HG03064 (cell line): Measurements from ENCODE around the gene SPATA12.

ENCODE experiments used
- ATAC-seq: cut with Tn5 transposase; IDR thresholded peaks from one replicate; pipeline ENCODE4 v1.9.1; 2021; ENCODE audit warnings: low read depth; ENCODE audit not compliant: unreplicated experiment

The SPATA12 gene, protein sequence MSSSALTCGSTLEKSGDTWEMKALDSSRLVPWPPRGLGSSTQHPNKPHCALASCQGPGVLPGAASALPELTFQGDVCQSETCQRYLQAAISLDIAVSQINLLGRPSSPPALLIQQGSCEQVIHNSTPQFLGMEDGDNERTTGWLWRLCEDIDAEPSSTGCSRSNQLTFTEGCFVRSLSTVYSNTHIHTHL

DNA sequence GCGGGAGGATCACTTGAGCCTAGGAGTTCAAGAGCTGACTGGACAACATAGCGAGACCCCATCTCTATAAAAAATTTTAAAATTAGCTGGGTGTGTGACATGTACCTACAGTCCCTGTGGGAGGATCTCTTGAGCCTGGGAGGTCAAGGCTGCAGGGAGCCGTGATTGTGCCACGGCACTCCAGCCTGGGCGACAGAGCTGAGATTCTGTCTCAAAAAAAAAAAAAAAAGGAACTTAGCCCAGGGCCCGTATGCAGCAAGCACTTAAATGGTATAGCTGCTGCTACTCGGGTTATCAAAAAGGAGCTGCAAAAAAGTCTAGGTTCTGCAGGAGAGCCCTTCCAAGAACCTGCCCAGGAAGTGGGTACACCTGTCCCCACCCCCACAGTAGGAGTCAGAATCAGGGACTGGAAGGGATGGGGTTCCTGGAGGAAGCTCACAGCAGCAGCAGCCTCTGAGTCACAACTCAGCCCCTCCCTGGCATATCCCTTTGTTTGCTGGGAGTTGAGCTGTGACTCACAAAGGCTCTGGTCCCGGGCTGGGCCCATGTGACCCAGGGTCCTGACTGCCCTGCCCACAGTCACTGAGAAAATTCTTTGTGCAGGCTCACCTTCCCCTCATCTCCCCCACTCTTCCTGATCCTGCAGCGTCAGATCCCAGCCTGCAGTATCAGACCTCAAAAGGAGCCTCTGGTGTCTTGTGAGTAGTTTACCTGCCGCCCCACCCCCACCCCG is at the start of gene SPATA12:
TSS of gene SPATA12 (plus strand) at position 576 of the 733 bp plus-strand sequence. CDS start 13,031 bp downstream, outside the sequence.
- no peak for ATAC-seq

DNA sequence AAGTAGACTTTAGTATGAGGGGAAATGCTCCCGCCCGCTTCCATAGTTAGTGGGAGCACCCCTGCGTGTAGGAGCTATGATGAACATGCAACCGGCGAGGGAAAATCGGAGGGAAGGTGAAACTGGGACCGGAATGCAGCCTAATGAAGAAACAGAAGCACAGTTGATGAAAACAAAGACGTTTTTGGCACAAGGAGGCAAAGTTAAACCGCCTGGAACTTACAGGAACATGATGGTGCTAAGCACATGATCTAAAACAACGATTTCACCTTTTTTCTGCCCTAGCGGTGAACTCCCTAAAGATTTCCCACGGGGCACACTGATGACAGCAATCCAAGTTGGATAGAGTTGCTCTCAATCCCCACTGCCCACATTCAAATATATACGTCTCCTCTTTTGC is 49.4 kb upstream of the SPATA12 start:
- ATAC-seq: no peak

DNA sequence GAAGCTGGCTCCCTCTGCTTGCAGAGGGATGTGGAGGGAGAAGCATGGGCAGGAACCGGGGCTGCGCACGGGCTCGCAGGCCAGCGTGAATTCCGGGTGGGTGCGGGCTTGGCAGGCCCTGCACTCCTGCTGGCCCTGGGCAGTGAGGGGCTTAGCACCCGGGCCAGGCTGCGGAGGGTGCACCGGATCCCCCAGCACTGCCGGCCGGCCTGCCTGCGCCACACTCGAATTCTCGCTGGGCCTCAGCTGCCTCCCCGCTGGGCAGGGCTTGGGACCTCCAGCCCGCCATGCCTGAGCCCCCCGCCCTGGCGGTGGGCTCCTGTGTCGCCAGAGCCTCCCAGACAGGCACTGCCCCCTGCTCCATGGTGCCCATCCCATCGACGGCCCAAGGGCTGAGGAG is 47.6 kb upstream of the SPATA12 start:
- no peak for ATAC-seq

DNA sequence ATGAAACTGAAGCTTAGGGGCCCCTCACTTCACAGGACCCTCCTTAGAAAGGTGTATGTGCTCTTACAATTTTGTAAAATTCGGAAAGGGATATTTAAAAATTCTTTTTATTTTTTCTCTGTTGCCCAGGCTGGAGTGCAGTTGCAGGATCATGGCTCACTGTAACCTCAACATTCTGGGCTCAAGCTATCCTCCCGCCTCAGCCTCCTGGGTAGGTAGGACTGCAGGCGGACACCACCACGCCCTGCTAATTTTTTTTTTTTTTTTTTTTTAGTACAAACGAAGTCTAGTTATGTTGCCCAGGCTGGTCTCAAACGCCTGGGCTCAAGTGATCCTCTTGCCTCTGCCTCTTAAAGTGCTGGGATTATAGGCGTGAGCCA is 45.1 kb upstream of the SPATA12 start:
- no peak for ATAC-seq

DNA sequence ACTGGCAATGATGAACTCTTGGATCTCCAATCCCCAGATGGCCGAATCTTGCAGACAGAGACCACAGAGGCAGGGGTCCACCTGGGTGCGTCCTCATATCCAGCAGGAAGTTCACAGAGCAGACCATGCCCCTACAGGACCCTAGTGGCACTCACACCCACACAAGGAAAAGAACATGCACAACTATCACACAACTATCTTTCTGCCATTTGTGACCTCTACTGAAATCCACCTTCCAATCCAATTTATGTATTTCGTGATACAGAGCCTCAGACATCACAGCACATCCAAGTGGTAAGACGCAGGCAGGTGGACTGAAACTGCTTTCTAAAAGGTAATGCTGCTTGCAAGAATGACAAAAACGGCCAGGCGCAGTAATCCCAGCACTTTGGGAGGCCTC is 44.6 kb upstream of the SPATA12 start:
- no peak for ATAC-seq

DNA sequence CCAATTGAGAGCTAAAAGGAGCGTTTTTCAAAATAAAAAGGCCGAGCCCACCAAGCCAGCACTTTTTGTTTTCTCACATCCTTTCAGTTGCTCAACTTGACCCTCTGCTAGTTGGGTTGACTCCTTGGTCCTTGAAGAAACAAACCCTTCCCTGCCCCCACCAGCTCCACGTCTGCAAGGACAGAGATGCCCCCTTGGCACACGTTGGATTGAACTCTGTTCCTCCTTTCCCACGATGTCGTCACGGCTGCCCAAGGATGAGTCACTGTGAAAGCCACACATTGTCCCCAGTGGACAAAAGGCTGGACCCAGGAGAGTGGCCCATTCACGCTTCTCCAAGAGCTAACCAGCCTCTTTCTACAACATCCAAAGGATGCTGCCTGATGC is 43.0 kb upstream of the SPATA12 start:
- ATAC-seq: no peak

DNA sequence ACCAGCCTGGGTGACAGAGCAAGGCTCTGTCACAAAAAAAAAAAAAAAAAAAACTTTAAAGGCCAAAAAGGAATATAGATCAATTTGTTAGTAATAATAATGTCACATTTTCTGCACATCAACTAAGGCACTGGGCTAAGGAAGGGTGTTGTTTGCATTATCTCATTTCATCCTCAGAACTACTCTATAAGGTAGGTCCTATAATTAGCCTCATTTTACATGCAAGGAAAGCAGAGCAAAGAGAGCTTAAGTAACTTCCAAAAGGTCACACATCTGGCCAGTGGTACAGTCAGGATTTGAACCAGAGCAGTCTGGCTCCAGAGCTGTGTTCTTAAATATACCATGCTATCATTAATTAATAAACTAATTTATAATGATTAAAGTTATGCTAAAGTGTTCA is 42.2 kb upstream of the SPATA12 start:
- no peak for ATAC-seq

DNA sequence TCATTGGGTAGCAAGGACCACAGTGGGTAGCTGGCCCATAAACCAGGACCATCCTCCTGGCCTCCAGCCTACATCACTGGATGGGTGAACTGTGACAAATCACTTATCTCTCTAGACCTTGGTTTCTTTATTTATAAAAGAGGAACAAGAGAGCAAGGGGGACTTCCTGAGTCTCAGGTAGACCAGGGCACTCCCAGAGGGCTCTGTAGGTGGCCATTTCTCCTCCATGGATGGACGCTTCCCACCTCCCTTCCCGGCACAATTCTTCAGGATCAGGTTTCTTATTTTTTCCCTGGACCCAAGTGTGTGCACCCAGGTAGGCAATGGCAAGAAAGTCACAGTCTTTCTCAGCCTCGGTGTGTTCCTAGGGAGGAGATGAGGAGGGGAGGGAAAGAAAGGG is 41.4 kb upstream of the SPATA12 start:
- no peak for ATAC-seq

DNA sequence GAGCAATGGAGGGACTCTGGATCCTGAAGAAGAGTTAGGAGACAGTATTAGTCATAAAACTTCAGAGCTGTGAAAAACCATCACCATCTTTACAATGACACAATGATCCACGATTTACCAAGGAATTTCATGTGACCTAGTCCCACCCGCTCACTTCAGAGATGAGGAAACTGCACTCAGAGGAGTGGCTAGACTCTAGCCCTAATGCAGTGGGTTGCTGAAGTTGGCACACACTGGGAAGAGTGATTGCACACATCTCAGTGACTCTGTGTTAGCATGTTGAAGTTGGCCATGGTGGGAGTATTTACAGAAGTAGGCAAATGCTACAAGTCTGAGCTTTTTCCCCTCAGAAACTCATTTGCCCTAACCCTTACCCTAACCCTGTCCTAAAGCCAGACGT is 35.2 kb upstream of the SPATA12 start:
- no peak for ATAC-seq

DNA sequence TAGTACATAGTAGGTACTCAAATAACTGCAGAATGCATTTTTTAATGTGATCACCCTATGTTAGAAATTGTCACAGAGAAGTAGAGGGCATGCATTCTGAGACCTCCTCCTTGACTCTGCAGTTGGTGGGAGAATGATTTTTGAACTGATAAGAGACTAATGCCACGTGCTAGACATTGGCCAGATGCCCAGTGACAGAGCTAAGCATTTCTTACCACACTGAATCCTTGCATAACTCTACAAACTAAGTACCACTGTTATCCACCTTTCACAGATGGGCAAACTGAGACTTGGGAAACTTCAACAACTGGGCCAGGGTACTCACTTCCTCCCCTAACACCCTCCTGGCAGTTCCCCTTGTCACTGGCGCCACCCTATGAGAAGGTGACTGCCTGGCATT is 33.5 kb upstream of the SPATA12 start:
- no peak for ATAC-seq

DNA sequence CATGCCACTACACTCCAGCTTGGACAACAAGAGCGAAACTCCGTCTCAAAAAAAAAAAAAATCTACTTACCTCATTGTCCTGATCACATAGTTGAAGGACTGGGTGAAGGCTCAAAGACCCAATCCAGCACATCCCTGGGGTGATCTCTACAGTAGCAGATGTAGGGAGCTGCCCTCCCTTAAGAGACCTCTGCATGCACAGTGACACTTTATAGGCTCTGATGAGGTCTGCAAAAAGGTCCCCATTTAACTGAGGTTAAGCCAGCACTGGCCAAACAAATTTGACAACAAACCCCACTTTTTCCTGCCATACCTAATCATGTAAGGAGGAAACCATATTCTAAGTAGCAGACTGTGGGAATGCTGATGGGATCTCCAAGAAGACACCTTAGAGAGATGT is 31.1 kb upstream of the SPATA12 start:
- no peak for ATAC-seq

DNA sequence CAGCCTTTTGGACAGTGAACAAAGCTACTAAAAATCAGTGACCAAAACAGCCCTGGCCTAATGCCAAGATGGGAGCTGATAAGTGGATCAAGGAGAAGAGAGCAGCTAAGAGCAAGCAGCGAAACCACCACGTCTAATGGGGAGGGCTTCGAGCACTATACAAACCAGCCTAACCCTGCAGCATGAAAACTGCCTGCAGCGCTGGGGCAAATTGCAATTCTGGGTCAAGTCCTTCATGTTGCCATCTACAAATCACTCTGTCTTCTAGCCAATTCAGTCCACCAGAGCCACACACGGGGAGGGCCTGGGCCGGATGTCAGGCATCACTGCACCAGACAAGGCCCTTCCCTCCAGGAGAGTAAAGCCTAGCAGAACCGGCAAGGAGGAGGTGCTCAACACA is 30.5 kb upstream of the SPATA12 start:
- no peak for ATAC-seq

DNA sequence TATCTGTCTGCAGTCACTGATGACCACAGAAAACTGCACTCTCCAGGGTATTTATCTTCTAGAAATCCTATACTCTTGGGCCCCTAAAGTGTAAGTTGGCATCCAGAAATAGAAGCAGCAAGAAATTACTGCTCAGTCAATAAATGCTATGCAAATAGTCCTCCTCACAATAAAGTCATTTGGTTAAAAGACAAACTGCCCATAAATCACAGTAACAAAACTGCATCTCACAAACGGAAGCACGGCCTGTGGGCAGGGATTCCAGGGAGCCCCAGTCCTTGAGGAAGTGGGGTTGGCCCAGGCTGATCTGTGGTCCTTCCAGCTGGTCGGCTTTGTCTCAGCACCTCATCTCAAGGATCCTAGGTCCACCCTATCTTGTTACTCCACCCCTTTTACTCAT is 29.7 kb upstream of the SPATA12 start:
- ATAC-seq: no peak

DNA sequence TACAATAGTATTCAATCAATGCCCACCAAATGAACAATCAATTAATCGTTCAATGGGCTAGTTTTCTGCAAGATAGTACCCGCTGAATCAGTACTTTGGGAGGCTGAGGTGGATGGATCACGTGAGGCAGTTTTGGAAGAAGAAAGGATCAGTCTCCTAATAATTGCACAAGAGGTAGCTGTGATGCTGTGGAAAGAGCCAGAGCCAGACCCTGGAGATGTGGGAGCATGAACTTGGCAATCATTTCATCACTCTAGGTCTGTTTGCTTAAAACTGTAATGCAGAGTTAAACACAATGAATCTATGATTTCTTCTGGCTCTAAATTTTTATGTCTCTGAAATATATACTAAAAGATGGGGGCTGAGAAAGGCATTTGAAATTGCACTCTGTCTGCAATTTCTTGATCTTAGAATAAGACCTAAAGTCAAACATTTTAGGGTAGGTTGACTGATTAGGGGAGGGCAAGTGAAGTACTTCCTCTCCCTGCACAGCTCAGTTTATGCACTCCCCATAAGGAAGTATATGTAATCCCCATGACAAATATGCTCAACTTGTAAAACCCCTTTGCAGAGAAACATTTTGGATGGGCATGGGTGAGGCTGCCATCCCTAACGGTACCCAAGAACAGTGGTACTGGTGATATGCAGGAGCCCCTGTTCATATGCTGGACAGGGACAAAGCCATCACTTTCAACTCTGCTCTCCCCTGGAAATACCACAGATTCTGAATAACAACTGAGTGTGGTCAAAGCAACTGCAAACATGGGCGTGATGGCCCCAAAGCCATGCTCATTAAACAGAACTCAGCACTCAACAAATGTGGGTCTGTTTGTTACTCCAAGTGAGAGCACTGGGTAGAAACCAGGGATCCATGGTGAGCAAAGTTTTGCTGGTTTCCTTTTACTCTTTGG is 28.6 kb upstream of the SPATA12 start:
- no peak for ATAC-seq

DNA sequence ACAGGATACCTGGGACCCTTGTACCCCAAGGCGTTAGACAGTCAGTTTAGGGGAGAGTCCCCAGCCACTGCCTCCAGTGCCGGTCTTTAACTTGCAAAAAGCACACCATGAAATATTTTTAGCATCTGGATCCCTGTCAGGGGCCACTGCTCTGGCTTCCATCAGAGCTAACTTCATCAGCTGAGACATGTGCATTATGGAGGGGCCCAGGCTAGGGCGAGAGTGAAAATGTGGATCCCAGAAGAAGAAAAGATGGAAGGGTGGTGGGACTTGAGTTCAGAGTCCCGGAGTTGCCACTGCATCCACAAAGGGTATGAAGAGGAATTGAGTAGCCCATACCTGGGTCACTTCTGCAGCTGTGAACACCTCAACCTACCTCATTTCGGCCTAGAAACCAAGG is 23.5 kb upstream of the SPATA12 start:
- ATAC-seq: no peak

DNA sequence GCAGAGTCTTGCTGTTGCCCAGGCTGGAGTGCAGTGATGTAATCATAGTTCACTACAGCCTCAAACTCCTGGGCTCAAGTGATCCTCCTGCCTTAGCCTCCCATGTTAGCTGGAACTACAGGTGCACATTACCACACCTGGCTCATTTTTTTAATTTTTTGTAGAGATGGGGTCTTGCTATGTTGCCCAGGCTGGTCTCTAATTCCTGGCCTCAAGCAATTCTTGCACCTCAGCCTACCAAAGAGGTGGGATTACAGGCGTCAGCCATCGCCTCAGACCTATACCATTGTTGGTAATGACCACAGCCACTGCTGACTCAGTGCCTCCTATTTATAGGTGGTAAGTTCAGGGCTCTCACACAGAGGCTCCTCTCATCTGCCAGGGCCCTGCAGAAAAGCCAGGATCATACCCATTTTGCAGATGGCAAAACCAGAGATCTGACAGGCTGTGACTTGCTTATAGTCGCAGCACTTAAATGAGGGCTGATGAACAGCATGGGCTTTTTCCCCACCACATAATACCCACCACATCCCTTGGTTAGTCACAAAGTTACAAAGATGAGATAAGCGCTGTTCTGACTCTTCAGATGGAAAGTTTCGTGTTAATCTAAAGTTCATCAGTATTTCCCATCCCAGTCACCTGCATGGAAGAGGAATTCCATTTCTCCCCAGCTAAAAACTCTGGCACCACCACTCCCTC is 21.8 kb upstream of the SPATA12 start:
- no peak for ATAC-seq

DNA sequence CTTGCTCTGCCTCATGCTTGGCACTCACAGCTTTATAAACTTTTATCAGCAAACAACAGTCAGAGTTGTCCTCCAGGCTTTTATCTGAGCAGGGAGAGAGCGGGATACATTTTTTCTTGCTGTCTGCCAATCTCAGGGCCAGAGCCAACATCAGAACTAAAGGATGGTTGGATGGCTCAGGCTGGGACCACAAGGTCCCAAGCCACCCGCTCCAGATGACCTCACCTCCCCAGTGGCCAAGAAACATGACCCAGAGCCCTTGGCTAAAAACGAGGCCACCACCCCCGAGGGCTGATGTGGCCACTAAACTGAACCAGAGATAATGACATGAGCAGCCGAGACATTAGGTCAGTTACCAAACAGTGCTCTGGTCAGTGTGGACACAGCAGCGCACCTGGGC is 18.8 kb upstream of the SPATA12 start:
- no peak for ATAC-seq

DNA sequence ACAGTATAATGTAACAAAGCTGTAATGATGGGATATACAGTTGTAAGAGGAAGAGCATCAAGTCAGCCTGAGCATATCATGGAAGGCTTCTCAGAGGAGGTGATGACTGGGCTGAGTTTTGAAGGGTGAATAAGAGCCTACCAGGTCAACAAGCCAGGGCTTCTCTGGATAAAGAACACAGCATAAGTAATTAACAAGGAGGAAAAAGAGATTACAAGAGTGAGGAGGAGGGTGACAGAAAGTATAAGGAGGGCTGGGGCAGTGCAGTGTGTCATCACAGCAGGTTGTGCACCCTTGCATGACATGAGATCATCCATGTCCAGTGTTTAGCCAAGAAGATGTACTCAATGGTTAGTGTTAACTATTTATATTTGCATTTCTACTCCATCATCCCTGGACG is 16.9 kb upstream of the SPATA12 start:
- ATAC-seq: no peak

DNA sequence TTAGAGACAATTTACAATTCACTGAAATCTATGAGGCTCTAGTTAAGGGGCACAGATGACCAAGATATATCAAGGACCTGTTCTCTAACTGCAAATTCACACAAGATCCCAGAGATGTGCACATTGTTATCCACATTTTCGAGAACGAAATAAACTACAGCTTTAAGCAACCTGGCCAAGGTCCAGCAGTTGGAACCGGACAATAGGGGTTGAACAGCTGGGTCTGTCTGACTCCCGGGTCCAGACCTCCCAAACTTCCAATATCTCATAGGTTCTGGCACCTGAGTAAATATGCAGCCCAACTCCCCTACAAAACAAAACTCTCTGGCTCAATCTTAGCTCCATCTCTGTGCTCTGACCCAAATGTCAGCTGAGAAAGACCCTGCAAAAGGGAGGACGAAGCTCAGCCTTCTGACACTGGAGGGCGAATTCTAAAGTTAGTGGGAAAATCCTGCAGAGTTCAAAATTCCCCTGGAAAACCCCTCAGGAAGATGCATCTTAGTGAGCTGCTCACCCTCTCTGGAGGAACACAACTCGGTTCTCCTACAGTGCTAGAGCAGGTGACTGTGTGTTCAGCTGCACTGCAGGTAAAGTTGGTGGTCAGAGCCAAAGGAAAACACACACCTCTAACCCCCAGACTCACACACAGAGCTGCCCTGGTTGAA is 14.2 kb upstream of the SPATA12 start:
- ATAC-seq: no peak

DNA sequence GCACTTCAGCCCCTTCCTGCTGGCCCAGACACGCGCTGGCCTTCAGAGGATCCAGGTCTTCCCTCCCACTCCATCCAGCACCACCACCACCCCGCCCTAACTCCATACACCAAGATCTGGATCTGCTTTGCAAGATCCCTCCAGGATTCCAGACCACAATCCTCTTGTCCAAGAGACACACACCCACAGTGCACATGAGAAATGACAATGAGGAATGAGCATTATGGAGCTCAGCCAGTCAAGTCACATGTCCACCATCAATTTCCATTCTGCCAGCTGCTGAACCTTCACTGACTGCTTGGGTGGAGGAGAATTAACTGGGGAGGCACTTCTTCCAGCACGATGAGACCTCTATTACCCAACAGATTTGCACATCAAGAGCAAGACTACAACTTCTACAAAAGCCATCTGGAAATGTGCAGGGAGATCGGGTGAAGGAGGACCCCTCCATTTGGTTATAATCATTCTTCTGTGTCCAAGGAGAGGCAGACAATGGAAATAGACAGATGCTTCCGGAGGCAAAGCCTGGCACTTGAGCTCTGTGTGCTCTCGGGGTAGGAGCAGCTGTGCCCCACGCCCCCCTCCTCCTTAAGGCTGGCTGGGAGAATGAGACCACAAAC is 12.3 kb upstream of the SPATA12 start:
- ATAC-seq: no peak
